ENCODE results near the gene RHBDD2. TPM values are rescaled to one million over a fixed set of nuclear protein-coding genes. Genes with fewer than 3 reads are reported as not detected.

The RHBDD2 gene
- total and polyA plus RNA-seq, 9 of the 15 experiments (the other 6 are each of a cell fraction or from before 2014, with no cell fraction given), result 3.3 to 36.7 (median 17.9) TPM

- TF ChIP-seq POLR2AphosphoS5 (IDR thresholded peaks at IDR 0.05; ENCODE audit: control insufficient read depth, insufficient read depth, low read depth, low read length) (peak; percentile 82), FOXO4 (CRISPR knock-in tag; IDR thresholded peaks at IDR 0.05) (0 out of 2 replicates have a peak, but pooled peaks have one; percentile 20), ATF1 (CRISPR knock-in tag; IDR thresholded peaks at IDR 0.05) (no peak), ATF1 (tag; IDR thresholded peaks at IDR 0.05) (peak; percentile 14), CTBP1 (IDR thresholded peaks at IDR 0.05; ENCODE audit: borderline replicate concordance) (no peak; the same call in 1 of the 2 replicates), HCFC1 (IDR thresholded peaks at IDR 0.05; ENCODE audit: low read depth, low read length) (no peak), ZNF507 (tag; conservative IDR thresholded peaks at IDR 0.05) (no peak), POU5F1 (IDR thresholded peaks at IDR 0.05; ENCODE audit: borderline replicate concordance, low read depth, low read length, partially characterized antibody) (no peak), MCM3 (IDR thresholded peaks at IDR 0.05) (no peak), L3MBTL2 (IDR thresholded peaks at IDR 0.05) (peak; percentile 50), CREM (IDR thresholded peaks at IDR 0.05; ENCODE audit: low read depth) (peak; percentile 39; the same call in 1 of the 2 replicates), NCOA2 (IDR thresholded peaks at IDR 0.05; ENCODE audit: partially characterized antibody in 2 of 2) (no peak)
- TF ChIP-seq, protein P1, sequence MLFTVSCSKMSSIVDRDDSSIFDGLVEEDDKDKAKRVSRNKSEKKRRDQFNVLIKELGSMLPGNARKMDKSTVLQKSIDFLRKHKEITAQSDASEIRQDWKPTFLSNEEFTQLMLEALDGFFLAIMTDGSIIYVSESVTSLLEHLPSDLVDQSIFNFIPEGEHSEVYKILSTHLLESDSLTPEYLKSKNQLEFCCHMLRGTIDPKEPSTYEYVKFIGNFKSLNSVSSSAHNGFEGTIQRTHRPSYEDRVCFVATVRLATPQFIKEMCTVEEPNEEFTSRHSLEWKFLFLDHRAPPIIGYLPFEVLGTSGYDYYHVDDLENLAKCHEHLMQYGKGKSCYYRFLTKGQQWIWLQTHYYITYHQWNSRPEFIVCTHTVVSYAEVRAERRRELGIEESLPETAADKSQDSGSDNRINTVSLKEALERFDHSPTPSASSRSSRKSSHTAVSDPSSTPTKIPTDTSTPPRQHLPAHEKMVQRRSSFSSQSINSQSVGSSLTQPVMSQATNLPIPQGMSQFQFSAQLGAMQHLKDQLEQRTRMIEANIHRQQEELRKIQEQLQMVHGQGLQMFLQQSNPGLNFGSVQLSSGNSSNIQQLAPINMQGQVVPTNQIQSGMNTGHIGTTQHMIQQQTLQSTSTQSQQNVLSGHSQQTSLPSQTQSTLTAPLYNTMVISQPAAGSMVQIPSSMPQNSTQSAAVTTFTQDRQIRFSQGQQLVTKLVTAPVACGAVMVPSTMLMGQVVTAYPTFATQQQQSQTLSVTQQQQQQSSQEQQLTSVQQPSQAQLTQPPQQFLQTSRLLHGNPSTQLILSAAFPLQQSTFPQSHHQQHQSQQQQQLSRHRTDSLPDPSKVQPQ (CRISPR knock-in tag; IDR thresholded peaks at IDR 0.05; ENCODE audit: borderline replicate concordance), result no peak
- TF ChIP-seq, protein P2, sequence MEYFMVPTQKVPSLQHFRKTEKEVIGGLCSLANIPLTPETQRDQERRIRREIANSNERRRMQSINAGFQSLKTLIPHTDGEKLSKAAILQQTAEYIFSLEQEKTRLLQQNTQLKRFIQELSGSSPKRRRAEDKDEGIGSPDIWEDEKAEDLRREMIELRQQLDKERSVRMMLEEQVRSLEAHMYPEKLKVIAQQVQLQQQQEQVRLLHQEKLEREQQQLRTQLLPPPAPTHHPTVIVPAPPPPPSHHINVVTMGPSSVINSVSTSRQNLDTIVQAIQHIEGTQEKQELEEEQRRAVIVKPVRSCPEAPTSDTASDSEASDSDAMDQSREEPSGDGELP (CRISPR knock-in tag; IDR thresholded peaks at IDR 0.05; ENCODE audit: borderline replicate concordance), result peak; percentile 42; the same call in 1 of the 2 replicates
- TF ChIP-seq, protein P3, sequence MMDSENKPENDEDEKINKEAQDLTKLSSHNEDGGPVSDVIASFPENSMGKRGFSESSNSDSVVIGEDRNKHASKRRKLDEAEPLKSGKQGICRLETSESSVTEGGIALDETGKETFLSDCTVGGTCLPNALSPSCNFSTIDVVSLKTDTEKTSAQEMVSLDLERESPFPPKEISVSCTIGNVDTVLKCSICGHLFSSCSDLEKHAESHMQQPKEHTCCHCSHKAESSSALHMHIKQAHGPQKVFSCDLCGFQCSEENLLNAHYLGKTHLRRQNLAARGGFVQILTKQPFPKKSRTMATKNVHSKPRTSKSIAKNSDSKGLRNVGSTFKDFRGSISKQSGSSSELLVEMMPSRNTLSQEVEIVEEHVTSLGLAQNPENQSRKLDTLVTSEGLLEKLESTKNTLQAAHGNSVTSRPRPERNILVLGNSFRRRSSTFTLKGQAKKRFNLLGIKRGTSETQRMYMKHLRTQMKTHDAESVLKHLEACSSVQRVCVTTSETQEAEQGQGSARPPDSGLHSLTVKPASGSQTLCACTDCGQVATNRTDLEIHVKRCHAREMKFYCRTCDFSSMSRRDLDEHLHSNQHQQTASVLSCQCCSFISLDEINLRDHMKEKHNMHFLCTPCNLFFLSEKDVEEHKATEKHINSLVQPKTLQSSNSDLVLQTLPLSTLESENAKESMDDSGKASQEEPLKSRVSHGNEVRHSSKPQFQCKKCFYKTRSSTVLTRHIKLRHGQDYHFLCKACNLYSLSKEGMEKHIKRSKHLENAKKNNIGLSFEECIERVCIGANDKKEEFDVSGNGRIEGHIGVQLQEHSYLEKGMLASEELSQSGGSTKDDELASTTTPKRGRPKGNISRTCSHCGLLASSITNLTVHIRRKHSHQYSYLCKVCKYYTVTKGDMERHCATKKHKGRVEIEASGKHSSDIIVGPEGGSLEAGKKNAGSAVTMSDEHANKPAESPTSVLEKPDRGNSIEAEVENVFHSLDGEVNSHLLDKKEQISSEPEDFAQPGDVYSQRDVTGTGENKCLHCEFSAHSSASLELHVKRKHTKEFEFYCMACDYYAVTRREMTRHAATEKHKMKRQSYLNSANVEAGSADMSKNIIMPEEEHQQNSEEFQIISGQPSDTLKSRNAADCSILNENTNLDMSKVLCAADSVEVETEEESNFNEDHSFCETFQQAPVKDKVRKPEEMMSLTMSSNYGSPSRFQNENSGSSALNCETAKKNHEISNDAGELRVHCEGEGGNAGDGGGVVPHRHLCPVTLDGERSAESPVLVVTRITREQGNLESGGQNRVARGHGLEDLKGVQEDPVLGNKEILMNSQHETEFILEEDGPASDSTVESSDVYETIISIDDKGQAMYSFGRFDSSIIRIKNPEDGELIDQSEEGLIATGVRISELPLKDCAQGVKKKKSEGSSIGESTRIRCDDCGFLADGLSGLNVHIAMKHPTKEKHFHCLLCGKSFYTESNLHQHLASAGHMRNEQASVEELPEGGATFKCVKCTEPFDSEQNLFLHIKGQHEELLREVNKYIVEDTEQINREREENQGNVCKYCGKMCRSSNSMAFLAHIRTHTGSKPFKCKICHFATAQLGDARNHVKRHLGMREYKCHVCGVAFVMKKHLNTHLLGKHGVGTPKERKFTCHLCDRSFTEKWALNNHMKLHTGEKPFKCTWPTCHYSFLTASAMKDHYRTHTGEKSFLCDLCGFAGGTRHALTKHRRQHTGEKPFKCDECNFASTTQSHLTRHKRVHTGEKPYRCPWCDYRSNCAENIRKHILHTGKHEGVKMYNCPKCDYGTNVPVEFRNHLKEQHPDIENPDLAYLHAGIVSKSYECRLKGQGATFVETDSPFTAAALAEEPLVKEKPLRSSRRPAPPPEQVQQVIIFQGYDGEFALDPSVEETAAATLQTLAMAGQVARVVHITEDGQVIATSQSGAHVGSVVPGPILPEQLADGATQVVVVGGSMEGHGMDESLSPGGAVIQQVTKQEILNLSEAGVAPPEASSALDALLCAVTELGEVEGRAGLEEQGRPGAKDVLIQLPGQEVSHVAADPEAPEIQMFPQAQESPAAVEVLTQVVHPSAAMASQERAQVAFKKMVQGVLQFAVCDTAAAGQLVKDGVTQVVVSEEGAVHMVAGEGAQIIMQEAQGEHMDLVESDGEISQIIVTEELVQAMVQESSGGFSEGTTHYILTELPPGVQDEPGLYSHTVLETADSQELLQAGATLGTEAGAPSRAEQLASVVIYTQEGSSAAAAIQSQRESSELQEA (IDR thresholded peaks at IDR 0.05; ENCODE audit: low read depth), result no peak
Observed at GRCh38 chr7:75842836-75843446, 35.9 kb upstream of the RHBDD2 start (continued).

All from K562 (cell line).